Activated naive CD4-positive, alpha-beta T cell (primary cell): Measurements from ENCODE around the gene MAP4K1.
A peak's percentile ranks its signal among the peaks of the same experiment; 100 is the strongest.
"Not testable (repeated sequence)": the region's sequence is repeated elsewhere in the genome, so short reads cannot be mapped to it uniquely, and the experiment has no call there.

Source experiments
- DNase-seq, 4 experiments: peaks; one replicate each; lab custom pipeline; 2025; lab: John Stamatoyannopoulos, UW

The MAP4K1 gene

GRCh38 chr19:38624822-38625221, 7.1 kb upstream of the MAP4K1 start:
- no peak for DNase-seq

GRCh38 chr19:38619361-38620174, 1.8 kb upstream of the MAP4K1 start:
- DNase-seq, result no peak

- peak; percentile 91 to 94 (median 94) for DNase-seq
These were observed 1.0 kb upstream of the MAP4K1 start, which contains the start of gene EIF3K for GRCh38 chr19:38618590-38619360. TSS of gene EIF3K (plus strand) at chr19:38619188. CDS start at chr19:38619269, 81 bp downstream.

GRCh38 chr19:38617283-38617763, 430 bp downstream of the MAP4K1 start:
- DNase-seq, result no peak

GRCh38 chr19:38616265-38616664, 1.5 kb downstream of the MAP4K1 start:
- DNase-seq, result no peak

- DNase-seq, result no peak
These were observed 2.7 kb downstream of the MAP4K1 start for GRCh38 chr19:38615007-38615581.

- DNase-seq, result no peak
These were observed 3.5 kb downstream of the MAP4K1 start for GRCh38 chr19:38614289-38614688.

GRCh38 chr19:38606131-38606530, 11.6 kb downstream of the MAP4K1 start:
- DNase-seq, result no peak

GRCh38 chr19:38602856-38603255, 14.9 kb downstream of the MAP4K1 start:
- DNase-seq, result not testable (repeated sequence)

- DNase-seq, result no peak
These were observed 18.0 kb downstream of the MAP4K1 start for GRCh38 chr19:38599722-38600121.

GRCh38 chr19:38597075-38597474, 20.7 kb downstream of the MAP4K1 start:
- DNase-seq, result no peak

- no peak for DNase-seq
These were observed 21.4 kb downstream of the MAP4K1 start for GRCh38 chr19:38596057-38596981.

- no peak for DNase-seq
These were observed 24.8 kb downstream of the MAP4K1 start for GRCh38 chr19:38592940-38593339.

- no peak for DNase-seq
These were observed 29.7 kb downstream of the MAP4K1 start for GRCh38 chr19:38588041-38588440.

GRCh38 chr19:38587562-38587961, 30.2 kb downstream of the MAP4K1 start:
- no peak for DNase-seq

- DNase-seq, result no peak
These were observed 33.8 kb downstream of the MAP4K1 start for GRCh38 chr19:38583985-38584305.

- DNase-seq, result no peak
These were observed 34.4 kb downstream of the MAP4K1 start for GRCh38 chr19:38583219-38583984.

- no peak for DNase-seq
These were observed 37.7 kb downstream of the MAP4K1 start for GRCh38 chr19:38580080-38580479.

GRCh38 chr19:38579304-38579703, 38.4 kb downstream of the MAP4K1 start:
- DNase-seq, result not testable (repeated sequence)

GRCh38 chr19:38577826-38578225, 39.9 kb downstream of the MAP4K1 start:
- no peak for DNase-seq

GRCh38 chr19:38571682-38572081, 46.1 kb downstream of the MAP4K1 start:
- no peak for DNase-seq
